ENCODE results near the gene GULP1.

GULP1 gene

GRCh38 chr2:188367164-188367563 lies 75.5 kb downstream of the GULP1 start:
- DNase-seq = no peak

- DNase-seq = peak in 13 of 56 donors; percentile 2 to 34 (median 7)
Observed at GRCh38 chr2:188369365-188369764, 77.7 kb downstream of the GULP1 start.

GRCh38 chr2:188378371-188378950 lies 86.8 kb downstream of the GULP1 start:
- no peak for DNase-seq

GRCh38 chr2:188379748-188380147 lies 88.1 kb downstream of the GULP1 start:
- no peak for DNase-seq

GRCh38 chr2:188380280-188380679 lies 88.6 kb downstream of the GULP1 start:
- no peak for DNase-seq

GRCh38 chr2:188381614-188382013 lies 89.9 kb downstream of the GULP1 start:
- DNase-seq = no peak

- DNase-seq = no peak
Observed at GRCh38 chr2:188382107-188382506, 90.4 kb downstream of the GULP1 start.

GRCh38 chr2:188383158-188383557 lies 91.5 kb downstream of the GULP1 start:
- no peak for DNase-seq

GRCh38 chr2:188385857-188386256 lies 94.2 kb downstream of the GULP1 start:
- no peak for DNase-seq

- DNase-seq = no peak
Observed at GRCh38 chr2:188388831-188389230, 97.2 kb downstream of the GULP1 start.

- DNase-seq = no peak
Observed at GRCh38 chr2:188391354-188391753, 99.7 kb downstream of the GULP1 start.

- no peak for DNase-seq
Observed at GRCh38 chr2:188394931-188395472, 103.3 kb downstream of the GULP1 start.

- no peak for DNase-seq
Observed at GRCh38 chr2:188395903-188396689, 104.4 kb downstream of the GULP1 start.

- DNase-seq = no peak
Observed at GRCh38 chr2:188399159-188399558, 107.5 kb downstream of the GULP1 start.

GRCh38 chr2:188403676-188404075 lies 112.0 kb downstream of the GULP1 start:
- no peak for DNase-seq

- no peak for DNase-seq
Observed at GRCh38 chr2:188404341-188405004, 112.8 kb downstream of the GULP1 start.

- DNase-seq = no peak
Observed at GRCh38 chr2:188406414-188406813, 114.7 kb downstream of the GULP1 start.

GRCh38 chr2:188410504-188411235 lies 119.0 kb downstream of the GULP1 start:
- DNase-seq = no peak

- DNase-seq = no peak
Observed at GRCh38 chr2:188412190-188412589, 120.5 kb downstream of the GULP1 start.

GRCh38 chr2:188414411-188414810 lies 122.7 kb downstream of the GULP1 start:
- DNase-seq = no peak
